Liver (tissue), 9 donors: ENCODE results near the gene CC2D1B. TPM values are rescaled to one million over a fixed set of nuclear protein-coding genes. Genes with fewer than 3 reads are reported as not detected.

Source experiments
- DNase-seq: peaks from one replicate; pipeline ENCODE4 v3.0.0-alpha.2; 2017; ENCODE audit warnings: low spot score
- H3K27ac ChIP-seq, 2 donors: one replicate each; pipeline ENCODE4 v1.7.0; 2013; ENCODE audit warnings: inconsistent platforms in 2 of 2, low read length in 2 of 2, control low read depth in 1 of 2, low read depth in 1 of 2, mild to moderate bottlenecking in 1 of 2
- H3K27me3 ChIP-seq, 4 donors: one replicate each; pipeline versions ENCODE4 v1.6.1 to v1.7.0; 2013; ENCODE audit warnings: low read length in 3 of 4, inconsistent platforms in 1 of 4, mild to moderate bottlenecking in 1 of 4, moderate library complexity in 1 of 4; ENCODE audit not compliant: control insufficient read depth in 4 of 4, insufficient read depth in 4 of 4
- H3K36me3 ChIP-seq, 4 donors: one replicate each; pipeline versions ENCODE4 v1.6.1 to v1.7.0; 2013; ENCODE audit warnings: low read length in 3 of 4, mild to moderate bottlenecking in 3 of 4, low read depth in 1 of 4, moderate library complexity in 1 of 4; ENCODE audit not compliant: control insufficient read depth in 4 of 4, insufficient read depth in 3 of 4
- H3K4me1 ChIP-seq, 4 donors: one replicate each; pipeline versions ENCODE4 v1.6.1 to v1.7.0; 2013; ENCODE audit warnings: low read length in 3 of 4, mild to moderate bottlenecking in 3 of 4, moderate library complexity in 1 of 4; ENCODE audit not compliant: control insufficient read depth in 4 of 4, insufficient read depth in 4 of 4
- H3K4me3 ChIP-seq, 3 donors: one replicate each; pipeline versions ENCODE4 v1.6.1 to v1.7.0; 2013; ENCODE audit warnings: low read length in 3 of 3, control low read depth in 1 of 3, low read depth in 1 of 3, mild to moderate bottlenecking in 1 of 3
- H3K9ac ChIP-seq, 2 donors: one replicate each; pipeline ENCODE4 v1.7.0; 2013; ENCODE audit warnings: low read length in 2 of 2, mild to moderate bottlenecking in 2 of 2, moderate library complexity in 2 of 2, control low read depth in 1 of 2, low read depth in 1 of 2
- H3K9me3 ChIP-seq, 4 donors: one replicate each; pipeline versions ENCODE4 v1.6.1 to v1.7.0; 2013; ENCODE audit warnings: low read length in 3 of 4; ENCODE audit not compliant: control insufficient read depth in 4 of 4
- ATF3 ChIP-seq: IDR thresholded peaks from 2 replicates; pipeline ENCODE4 v1.6.1; 2016; ENCODE audit warnings: antibody characterized with exemption
- CTCF ChIP-seq: fragments of 150-350 bp; IDR thresholded peaks from 2 replicates; pipeline ENCODE4 v1.5.1; 2017; ENCODE audit warnings: improper control_type of control experiment, low read depth, low read length; ENCODE audit not compliant: missing input control
- EGR1 ChIP-seq, 2 donors: IDR thresholded peaks; 2 replicates each; pipeline ENCODE4 v1.6.1; 2016 to 2018; ENCODE audit warnings: antibody characterized with exemption in 2 of 2, low read depth in 2 of 2
- FOXA1 ChIP-seq: IDR thresholded peaks from 2 replicates; pipeline ENCODE4 v1.6.1; 2016; ENCODE audit warnings: antibody characterized with exemption
- FOXA2 ChIP-seq: IDR thresholded peaks from 2 replicates; pipeline ENCODE4 v1.6.1; 2016; ENCODE audit warnings: antibody characterized with exemption
- GABPA ChIP-seq, 2 donors: IDR thresholded peaks in 1 of 2; conservative IDR thresholded peaks in 1 of 2; 2 replicates each; pipeline ENCODE4 v1.6.1; 2016; ENCODE audit warnings: antibody characterized with exemption in 2 of 2, mild to moderate bottlenecking in 1 of 2, moderate library complexity in 1 of 2
- HNF4A ChIP-seq, 2 donors: conservative IDR thresholded peaks; 2 replicates each; pipeline ENCODE4 v1.6.1; 2016; ENCODE audit warnings: antibody characterized with exemption in 2 of 2, mild to moderate bottlenecking in 2 of 2
- HNF4G ChIP-seq: IDR thresholded peaks from 2 replicates; pipeline ENCODE4 v1.6.1; 2016; ENCODE audit warnings: antibody characterized with exemption
- JUND ChIP-seq, 2 donors: IDR thresholded peaks; 2 replicates each; pipeline ENCODE4 v1.6.1; 2016; ENCODE audit warnings: antibody characterized with exemption in 2 of 2
- NR2F2 ChIP-seq: IDR thresholded peaks from 2 replicates; pipeline ENCODE4 v1.6.1; 2016; ENCODE audit warnings: antibody characterized with exemption
- RAD21 ChIP-seq, 2 donors: IDR thresholded peaks; 2 replicates each; pipeline ENCODE4 v1.6.1; 2016; ENCODE audit warnings: antibody characterized with exemption in 2 of 2, mild to moderate bottlenecking in 2 of 2
- REST ChIP-seq: IDR thresholded peaks from 2 replicates; pipeline ENCODE4 v1.6.1; 2016; ENCODE audit warnings: antibody characterized with exemption, mild to moderate bottlenecking
- RXRA ChIP-seq, 2 donors: IDR thresholded peaks; 2 replicates each; pipeline ENCODE4 v1.6.1; 2017 to 2018; ENCODE audit warnings: antibody characterized with exemption in 2 of 2, mild to moderate bottlenecking in 1 of 2
- SP1 ChIP-seq: IDR thresholded peaks from 2 replicates; pipeline ENCODE4 v1.6.1; 2018; ENCODE audit warnings: antibody characterized with exemption, mild to moderate bottlenecking
- TAF1 ChIP-seq: conservative IDR thresholded peaks from 2 replicates; pipeline ENCODE4 v1.6.1; 2016; ENCODE audit warnings: antibody characterized with exemption, mild to moderate bottlenecking
- YY1 ChIP-seq: IDR thresholded peaks from 2 replicates; pipeline ENCODE4 v1.6.1; 2016; ENCODE audit warnings: antibody characterized with exemption, mild to moderate bottlenecking
- ZBTB33 ChIP-seq: IDR thresholded peaks from 2 replicates; pipeline ENCODE4 v1.6.1; 2016; ENCODE audit warnings: antibody characterized with exemption
- WGBS: extraction: QIAGEN DNeasy Blood & Tissue Kit; methylation state at CpG from one replicate; pipeline ENCODE4 v1.1.7; 2013; 5-methylcytosine and 5-hydroxymethylcytosine counted together
- polyA plus RNA-seq, 2 donors: library from polyadenylated mRNA; stranded (reverse) in 1 of 2; unstranded in 1 of 2; fragments of 200-250 nt in 1 of 2; fragments of >200 nt in 1 of 2; fragmentation: Nextera tagmentation in 1 of 2; extraction: Ambion mirVana in 1 of 2; gene quantifications; one replicate each; pipeline versions ENCODE4 v1.2.1 to v1.2.3, GENCODE V29; 2013 to 2015
- total RNA-seq, 2 donors: library from RNA; depleted of rRNA; stranded (reverse); fragments of >200 nt; gene quantifications; one replicate each; pipeline ENCODE4 v1.2.3, GENCODE V29; 2014
- donor health status: healthy.
- donor health status: healthy.
- donor health status: healthy.
- donor health status: healthy.
- donor health status: healthy.

CC2D1B gene
- total and polyA plus RNA-seq, 4 donors, result 4.5 to 15.7 (median 7.5) TPM

- H3K27me3 ChIP-seq, result no peaks in the 10 kb centered on the region
- WGBS, result 93% methylated on average over 10 of the region's 10 CpGs
- no peak overlapping the region for H3K27ac ChIP-seq
- TF ChIP-seq RAD21 (IDR thresholded peaks at IDR 0.05), result no peak
- no peak for TF ChIP-seq FOXA2
- TF ChIP-seq JUND (IDR thresholded peaks at IDR 0.05), result no peak
- no peak for TF ChIP-seq EGR1 (IDR thresholded peaks at IDR 0.05; ENCODE audit: low read depth in 2 of 2)
- no peak for TF ChIP-seq ATF3
- TF ChIP-seq FOXA1, result no peak
- TF ChIP-seq NR2F2, result no peak
- TF ChIP-seq TAF1, result no peak
- TF ChIP-seq HNF4A (conservative IDR thresholded peaks at IDR 0.05), result no peak
- TF ChIP-seq REST, result no peak
- no peak for TF ChIP-seq HNF4G
- no peak for TF ChIP-seq ZBTB33
- no peak for TF ChIP-seq SP1
- no peak for TF ChIP-seq GABPA (IDR thresholded peaks at IDR 0.05 in 1 of 2, conservative IDR thresholded peaks at IDR 0.05 in 1 of 2)
- TF ChIP-seq YY1, result no peak
- TF ChIP-seq RXRA (IDR thresholded peaks at IDR 0.05), result no peak
- no peak for TF ChIP-seq CTCF
- no peak overlapping the region for H3K4me3 ChIP-seq
- DNase-seq, result no peak
- peaks cover 0 to 1% (median 0%) of the 10 kb centered on the region in 4 donors for H3K4me1 ChIP-seq
- peaks cover 17 to 87% (median 75%) of the 10 kb centered on the region in 4 donors for H3K36me3 ChIP-seq
- no peaks in the 10 kb centered on the region for H3K9me3 ChIP-seq
- no peak overlapping the region for H3K9ac ChIP-seq
Observed at GRCh38 chr1:52413410-52413989, 47.5 kb upstream of the CC2D1B start.
